HepG2 (cell line): Measurements from ENCODE around the gene KCNAB3. TPM values are rescaled to one million over a fixed set of nuclear protein-coding genes. Genes with fewer than 3 reads are reported as not detected.

Experiments
- ATAC-seq: fragments of 200-7000 bp; cut with Tn5 transposase; 3 replicates; pipeline ENCODE4 v1.9.1; 2020; ENCODE audit warnings: mild to moderate bottlenecking, moderate library complexity
- BruUV-seq: library from RNA; stranded (reverse); fragments of 400-500 nt; replicated peaks from 2 replicates; lab custom pipeline; 2021; lab: Mats Ljungman, UMichigan
- CTCF ChIA-PET: fragments of 300-600 bp; formaldehyde crosslinking; extraction: SDS; loops from one replicate; lab custom pipeline; 2021; ENCODE audit warnings: low total read pairs, inconsistent platforms, low intra/inter-chr PET ratio; lab: Yijun Ruan, JAX
- POLR2A ChIA-PET: fragments of 350-600 bp; sonication (Branson Sonifier 250); formaldehyde crosslinking; loops from one replicate; lab custom pipeline; 2020; ENCODE audit warnings: antibody characterized with exemption, inconsistent platforms; lab: Yijun Ruan, JAX
- DNase-seq: peaks from one replicate; pipeline ENCODE4 v3.0.0-alpha.2; 2015; ENCODE audit warnings: low spot score
- FAIRE-seq: peaks from 3 replicates; lab custom pipeline; 2011; peaks lifted over from hg19 to GRCh38; lab: Jason Lieb, UNC
- H2AFZ ChIP-seq: one replicate; pipeline ENCODE4 v1.6.1; 2011; ENCODE audit warnings: low read length, inconsistent platforms
- H3K27ac ChIP-seq: fragments of 300-600 bp; 3 replicates; pipeline ENCODE4 v1.8.0; 2011; ENCODE audit warnings: mixed run types, mild to moderate bottlenecking, mixed read lengths, low read length, inconsistent platforms; ENCODE audit not compliant: insufficient read depth; ENCODE audit errors: extremely low read length
- H3K27me3 ChIP-seq, 2 experiments: fragments of 200-600 bp in 1 of 2; 2 replicates in 1 of 2; 3 replicates in 1 of 2; pipeline versions ENCODE4 v1.6.0 to v1.8.0; 2011; ENCODE audit warnings: low read length in 2 of 2, mild to moderate bottlenecking in 2 of 2, moderate library complexity in 2 of 2, inconsistent platforms in 1 of 2; ENCODE audit not compliant: insufficient read depth in 2 of 2, control insufficient read depth in 1 of 2
- H3K36me3 ChIP-seq, 2 experiments: fragments of 200-600 bp in 1 of 2; replicated peaks in 1 of 2; 2 replicates in 1 of 2; 3 replicates in 1 of 2; pipeline versions ENCODE4 v1.5.1 to v1.8.0; 2011; ENCODE audit warnings: low read length in 2 of 2, inconsistent platforms in 1 of 2; ENCODE audit not compliant: insufficient read depth in 2 of 2, control insufficient read depth in 1 of 2
- H3K4me1 ChIP-seq: 2 replicates; pipeline ENCODE4 v1.5.1; 2012; ENCODE audit warnings: low read length, inconsistent platforms; ENCODE audit not compliant: insufficient read depth
- H3K4me2 ChIP-seq: 2 replicates; pipeline ENCODE4 v1.6.0; 2011; ENCODE audit warnings: low read depth, low read length, inconsistent platforms
- H3K4me3 ChIP-seq, 3 experiments: fragments of 200-600 bp in 1 of 3; sonication (generic), shearing (Covaris generic) in 1 of 3; replicated peaks in 1 of 3; 2 replicates each; pipeline ENCODE4 v1.5.1; 2011 to 2016; ENCODE audit warnings: low read length in 3 of 3, inconsistent platforms in 2 of 3, low read depth in 2 of 3, mild to moderate bottlenecking in 2 of 3, control low read depth in 1 of 3, mixed read lengths in 1 of 3; ENCODE audit not compliant: insufficient read depth in 1 of 3
- H3K79me2 ChIP-seq: one replicate; pipeline ENCODE4 v1.6.1; 2011; ENCODE audit warnings: low read length, inconsistent platforms; ENCODE audit not compliant: insufficient read depth
- H3K9ac ChIP-seq: 2 replicates; pipeline ENCODE4 v1.6.0; 2011; ENCODE audit warnings: mild to moderate bottlenecking, low read depth, low read length, inconsistent platforms; ENCODE audit not compliant: insufficient read depth
- H3K9me3 ChIP-seq: 2 replicates; pipeline ENCODE4 v1.5.1; 2012; ENCODE audit warnings: mild to moderate bottlenecking, low read length
- H4K20me1 ChIP-seq: 2 replicates; pipeline ENCODE4 v1.6.0; 2011; ENCODE audit warnings: inconsistent platforms, mild to moderate bottlenecking, low read length, moderate library complexity; ENCODE audit not compliant: insufficient read depth
- CBX2 ChIP-seq, 2 experiments: fragments of 200-600 bp in 1 of 2; sonication (generic); formaldehyde crosslinking in 1 of 2; IDR thresholded peaks; 2 replicates each; pipeline versions ENCODE4 v1.7.0 to v1.8.1; 2018 to 2022; ENCODE audit warnings: low read depth in 2 of 2, low read length in 1 of 2, mild to moderate bottlenecking in 1 of 2, missing genetic modification reagents in 1 of 2
- EEA1 ChIP-seq: sonication (generic); formaldehyde crosslinking; IDR thresholded peaks from 2 replicates; pipeline ENCODE4 v1.5.1; 2020; ENCODE audit warnings: mild to moderate bottlenecking, missing genetic modification reagents, borderline replicate concordance
- RARA ChIP-seq: IDR thresholded peaks from 2 replicates; pipeline ENCODE4 v1.6.1; 2016; ENCODE audit warnings: missing genetic modification reagents, missing compliant biosample characterization
- SMARCC2 ChIP-seq: fragments of 450-650 bp; IDR thresholded peaks from 2 replicates; pipeline ENCODE4 v1.6.1; 2017; ENCODE audit warnings: antibody characterized with exemption, mild to moderate bottlenecking
- TMF1 ChIP-seq: sonication (generic); formaldehyde crosslinking; IDR thresholded peaks from 2 replicates; pipeline ENCODE4 v1.8.1; 2022; ENCODE audit warnings: low read depth, missing genetic modification reagents
- XRCC5 ChIP-seq: fragments of 200-400 bp; formaldehyde crosslinking; optimal IDR thresholded peaks from 2 replicates; pipeline ENCODE3; 2017; ENCODE audit warnings: mild to moderate bottlenecking, low read length
- ZNF205 ChIP-seq: IDR thresholded peaks from 2 replicates; pipeline ENCODE4 v1.6.1; 2018; ENCODE audit warnings: missing biosample characterization, missing genetic modification reagents
- WGBS: methylation state at CpG from one replicate; pipeline ENCODE4 v1.1.6; 2017; ENCODE audit warnings: low lambda C conversion rate; 5-methylcytosine and 5-hydroxymethylcytosine counted together
- in situ Hi-C: cut with HindIII; loops from 2 replicates; pipeline ENCODE4 v1.10.0; 2017; ENCODE audit warnings: low pct_unique_long_range_greater_than_20kb; ENCODE audit not compliant: extremely low pct_ligation_motif_present
- intact Hi-C: fragments of 100-400 bp; cut with micrococcal nuclease; formaldehyde crosslinking; loops from one replicate; pipeline ENCODE4 v1.10.0; 2022; ENCODE audit not compliant: unreplicated experiment
- polyA plus RNA-seq, 8 experiments: library from polyadenylated mRNA; depleted of rRNA in 3 of 8; stranded (reverse) in 7 of 8; unstranded in 1 of 8; fragments of >200 nt; fragmentation: Illumina TruSeq in 4 of 8; extraction: Trizol in 4 of 8; gene quantifications; 2 replicates each; pipeline versions ENCODE4 v1.2.1 to v1.2.3, GENCODE V29; 2011 to 2016; ENCODE audit warnings: low read depth in 4 of 8, missing spikeins in 1 of 8, mixed read lengths in 1 of 8; ENCODE audit not compliant: insufficient read depth in 1 of 8
- total RNA-seq, 5 experiments: library from RNA; depleted of rRNA; stranded (reverse); fragments of >200 nt; fragmentation: Illumina TruSeq; extraction: Trizol; gene quantifications; 2 replicates each; pipeline ENCODE4 v1.2.3, GENCODE V29; 2016; ENCODE audit warnings: low read depth in 1 of 5
- TF ChIP-seq, protein P1 (sequence below): sonication (generic); formaldehyde crosslinking; IDR thresholded peaks from 2 replicates; pipeline ENCODE4 v1.8.0; 2022; ENCODE audit warnings: missing genetic modification reagents, mild to moderate bottlenecking, inconsistent platforms, borderline replicate concordance
- TF ChIP-seq, protein P2 (sequence below): sonication (generic); formaldehyde crosslinking; IDR thresholded peaks from 2 replicates; pipeline ENCODE4 v1.5.0; 2020; ENCODE audit warnings: mild to moderate bottlenecking, missing genetic modification reagents
- TF ChIP-seq, protein P3 (sequence below): sonication (generic); formaldehyde crosslinking; IDR thresholded peaks from 2 replicates; pipeline ENCODE4 v1.8.1; 2023; ENCODE audit warnings: mild to moderate bottlenecking, moderate library complexity, missing genetic modification reagents
- TF ChIP-seq, protein P4 (sequence below): IDR thresholded peaks from 2 replicates; pipeline ENCODE4 v1.6.1; 2016; ENCODE audit warnings: low read depth, borderline replicate concordance

KCNAB3 gene
- total and polyA plus RNA-seq, 2 of the 13 experiments (the other 11 are each of a cell fraction or from before 2014, with no cell fraction given) = 0.29 to 0.88 TPM

DNA sequence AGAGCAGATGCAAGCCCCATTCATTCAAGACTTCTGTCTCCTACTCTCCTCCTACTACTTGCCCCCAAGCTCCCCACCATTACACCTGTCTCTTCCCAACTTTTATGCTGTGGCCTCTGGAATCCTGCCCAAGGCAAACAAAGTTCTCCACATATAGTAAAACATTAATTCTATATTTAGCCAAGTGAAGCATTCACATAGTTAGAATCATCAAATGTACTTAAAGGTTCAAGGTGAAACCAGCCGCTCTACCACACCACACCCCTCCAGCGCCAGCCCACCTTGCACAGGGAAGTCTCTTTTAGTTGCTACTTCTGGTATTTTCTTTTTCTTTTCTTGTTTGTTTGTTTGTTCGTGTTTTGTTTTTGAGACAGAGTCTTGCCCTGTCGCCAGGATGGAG is 47.4 kb upstream of the KCNAB3 start:
- ATAC-seq = no peak; the same call in 2 of the 3 replicates
- intact Hi-C loops (no loop called here), in situ Hi-C loops (no loop called here)
- FAIRE-seq = no peak
- no peak for TF ChIP-seq CBX2 (IDR thresholded peaks at IDR 0.05; ENCODE audit: low read depth, low read length)
- TF ChIP-seq CBX2 (CRISPR knock-in tag; IDR thresholded peaks at IDR 0.05; ENCODE audit: low read depth) = no peak
- no peak for TF ChIP-seq SMARCC2
- TF ChIP-seq, protein P1, sequence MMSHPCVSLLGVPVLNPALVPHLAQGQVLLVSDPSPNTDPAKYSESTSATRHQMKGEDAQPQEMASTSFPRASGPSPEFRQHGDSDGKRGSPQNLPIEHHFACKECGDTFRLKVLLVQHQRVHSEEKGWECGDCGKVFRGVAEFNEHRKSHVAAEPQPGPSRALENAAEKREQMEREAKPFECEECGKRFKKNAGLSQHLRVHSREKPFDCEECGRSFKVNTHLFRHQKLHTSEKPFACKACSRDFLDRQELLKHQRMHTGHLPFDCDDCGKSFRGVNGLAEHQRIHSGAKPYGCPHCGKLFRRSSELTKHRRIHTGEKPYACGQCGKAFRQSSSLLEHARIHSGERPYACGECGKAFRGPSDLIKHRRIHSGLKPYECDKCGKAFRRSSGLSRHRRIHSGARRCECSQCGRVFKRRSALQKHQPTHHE (CRISPR knock-in tag) = no peak
- TF ChIP-seq RARA = peak; percentile 27; the same call in 1 of the 2 replicates
- no peak for TF ChIP-seq EEA1 (CRISPR knock-in tag)
- TF ChIP-seq TMF1 = no peak
- no peak overlapping the region for H3K9ac ChIP-seq
- CTCF ChIA-PET = no interaction called here
- H2AFZ ChIP-seq = no peak overlapping the region
- peak overlapping the region; percentile 15; the same call in 1 of the 2 replicates for H3K4me2 ChIP-seq
- H3K4me3 ChIP-seq = no peak overlapping the region
- H3K27ac ChIP-seq = no peak overlapping the region
- peaks cover 13% of the 10 kb centered on the region for H3K4me1 ChIP-seq
- H3K36me3 ChIP-seq = no peaks in the 10 kb centered on the region
- H3K27me3 ChIP-seq = peaks cover 0 to 2% of the 10 kb centered on the region in 2 experiments; a peak in 1 of 5 replicates
- POLR2A ChIA-PET = no interaction called here
- peaks cover 18% of the 10 kb centered on the region for H3K9me3 ChIP-seq
- no TSS peak for BruUV-seq
- no peaks in the 10 kb centered on the region for H3K79me2 ChIP-seq
- no peaks in the 10 kb centered on the region for H4K20me1 ChIP-seq
- DNase-seq = no peak
- WGBS = 25% methylated on average over 4 of the region's 4 CpGs

DNA sequence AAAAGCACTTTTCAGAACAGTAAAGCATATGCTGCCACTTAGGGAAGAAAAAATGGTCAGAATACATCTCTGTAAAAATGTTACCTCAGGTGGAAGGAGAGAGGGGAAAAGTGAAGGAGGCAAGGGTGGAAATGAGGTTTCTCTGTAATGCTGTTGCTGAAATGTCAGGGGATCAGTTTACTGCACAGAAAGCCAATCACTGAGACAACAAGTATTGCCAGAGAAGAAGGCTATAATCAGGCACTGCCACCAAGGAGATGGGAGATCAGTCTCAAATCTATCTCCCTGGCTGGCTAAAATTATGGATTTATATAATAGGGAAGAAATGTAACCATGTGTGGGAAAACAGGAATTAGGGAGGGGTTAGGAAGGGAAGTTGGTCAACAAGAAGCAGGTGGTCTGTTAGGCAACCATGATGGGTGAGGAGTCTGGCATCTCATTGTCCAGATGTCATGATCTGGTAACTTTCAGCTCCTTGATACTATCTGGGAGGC is 45.0 kb upstream of the KCNAB3 start:
- H3K9ac ChIP-seq = no peak overlapping the region
- no peak for TF ChIP-seq ZNF205 (CRISPR knock-in tag)
- TF ChIP-seq, protein P2, sequence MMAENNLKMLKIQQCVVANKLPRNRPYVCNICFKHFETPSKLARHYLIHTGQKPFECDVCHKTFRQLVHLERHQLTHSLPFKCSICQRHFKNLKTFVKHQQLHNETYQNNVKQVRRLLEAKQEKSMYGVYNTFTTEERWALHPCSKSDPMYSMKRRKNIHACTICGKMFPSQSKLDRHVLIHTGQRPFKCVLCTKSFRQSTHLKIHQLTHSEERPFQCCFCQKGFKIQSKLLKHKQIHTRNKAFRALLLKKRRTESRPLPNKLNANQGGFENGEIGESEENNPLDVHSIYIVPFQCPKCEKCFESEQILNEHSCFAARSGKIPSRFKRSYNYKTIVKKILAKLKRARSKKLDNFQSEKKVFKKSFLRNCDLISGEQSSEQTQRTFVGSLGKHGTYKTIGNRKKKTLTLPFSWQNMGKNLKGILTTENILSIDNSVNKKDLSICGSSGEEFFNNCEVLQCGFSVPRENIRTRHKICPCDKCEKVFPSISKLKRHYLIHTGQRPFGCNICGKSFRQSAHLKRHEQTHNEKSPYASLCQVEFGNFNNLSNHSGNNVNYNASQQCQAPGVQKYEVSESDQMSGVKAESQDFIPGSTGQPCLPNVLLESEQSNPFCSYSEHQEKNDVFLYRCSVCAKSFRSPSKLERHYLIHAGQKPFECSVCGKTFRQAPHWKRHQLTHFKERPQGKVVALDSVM = no peak
- TF ChIP-seq, protein P3, sequence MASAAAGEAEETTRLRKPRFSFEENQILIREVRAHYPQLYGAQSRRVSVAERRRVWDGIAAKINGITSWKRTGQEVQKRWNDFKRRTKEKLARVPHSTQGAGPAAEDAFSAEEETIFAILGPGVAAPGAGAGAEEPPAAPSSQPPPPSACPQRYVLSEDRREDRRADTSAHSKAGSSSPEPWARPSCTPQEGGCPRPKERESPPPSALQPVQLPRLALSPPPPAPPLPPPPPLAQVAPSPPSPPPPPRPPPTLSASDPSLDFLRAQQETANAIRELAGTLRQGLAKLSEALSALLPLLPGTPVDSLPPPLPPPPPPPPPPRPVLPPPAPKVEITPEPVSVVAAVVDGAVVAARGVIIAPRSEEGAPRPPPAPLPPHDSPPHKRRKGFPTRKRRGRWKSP = no peak
- TF ChIP-seq XRCC5 = no peak
- TF ChIP-seq, protein P4, sequence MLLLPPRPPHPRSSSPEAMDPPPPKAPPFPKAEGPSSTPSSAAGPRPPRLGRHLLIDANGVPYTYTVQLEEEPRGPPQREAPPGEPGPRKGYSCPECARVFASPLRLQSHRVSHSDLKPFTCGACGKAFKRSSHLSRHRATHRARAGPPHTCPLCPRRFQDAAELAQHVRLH (CRISPR knock-in tag) = no peak
- ChIA-PET CTCF (no interaction called here), POLR2A (no interaction called here)
- ATAC-seq = no peak
- peaks cover 18% of the 10 kb centered on the region for H3K9me3 ChIP-seq
- no peak overlapping the region for H3K4me3 ChIP-seq
- in situ Hi-C loops = no loop called here
- H3K27me3 ChIP-seq = peaks cover 0 to 10% of the 10 kb centered on the region in 2 experiments; a peak in 2 of 5 replicates
- FAIRE-seq = no peak
- H3K4me2 ChIP-seq = no peak overlapping the region
- BruUV-seq = no TSS peak
- H3K4me1 ChIP-seq = peaks cover 13% of the 10 kb centered on the region
- DNase-seq = no peak
- H3K79me2 ChIP-seq = no peaks in the 10 kb centered on the region
- no peaks in the 10 kb centered on the region for H4K20me1 ChIP-seq
- H2AFZ ChIP-seq = no peak overlapping the region
- no peaks in the 10 kb centered on the region for H3K36me3 ChIP-seq
- H3K27ac ChIP-seq = no peak overlapping the region
- intact Hi-C loops = no loop called here
